HG03432 (cell line): Measurements from ENCODE around the gene TRIM62.

Experiments used
- ATAC-seq: cut with Tn5 transposase; IDR thresholded peaks from one replicate; pipeline ENCODE4 v1.9.1; 2021; ENCODE audit warnings: mild to moderate bottlenecking, moderate library complexity; ENCODE audit not compliant: unreplicated experiment

The TRIM62 gene

GRCh38 chr1:33180911-33181890 is 642 bp downstream of the TRIM62 start:
- ATAC-seq: peak; percentile 79

GRCh38 chr1:33180226-33180910 is 1.5 kb downstream of the TRIM62 start:
- ATAC-seq: no peak

- no peak for ATAC-seq
These were observed 2.9 kb downstream of the TRIM62 start for GRCh38 chr1:33178836-33179439.

GRCh38 chr1:33177996-33178540 is 3.8 kb downstream of the TRIM62 start:
- no peak for ATAC-seq

- no peak for ATAC-seq
These were observed 5.0 kb downstream of the TRIM62 start for GRCh38 chr1:33176887-33177286.

- no peak for ATAC-seq
These were observed 5.4 kb downstream of the TRIM62 start for GRCh38 chr1:33176362-33176850.

- no peak for ATAC-seq
These were observed 6.0 kb downstream of the TRIM62 start for GRCh38 chr1:33175865-33176264.

GRCh38 chr1:33173091-33173490 is 8.8 kb downstream of the TRIM62 start:
- ATAC-seq: no peak

GRCh38 chr1:33171977-33172813 is 9.6 kb downstream of the TRIM62 start:
- no peak for ATAC-seq

- no peak for ATAC-seq
These were observed 11.2 kb downstream of the TRIM62 start for GRCh38 chr1:33170351-33171274.

- ATAC-seq: no peak
These were observed 12.4 kb downstream of the TRIM62 start for GRCh38 chr1:33169290-33170055.

- no peak for ATAC-seq
These were observed 13.1 kb downstream of the TRIM62 start for GRCh38 chr1:33168556-33169289.

GRCh38 chr1:33167650-33168447 is 14.0 kb downstream of the TRIM62 start:
- ATAC-seq: no peak

- no peak for ATAC-seq
These were observed 16.0 kb downstream of the TRIM62 start for GRCh38 chr1:33165809-33166208.

GRCh38 chr1:33165209-33165608 is 16.6 kb downstream of the TRIM62 start:
- no peak for ATAC-seq

- no peak for ATAC-seq
These were observed 18.0 kb downstream of the TRIM62 start for GRCh38 chr1:33163621-33164519.
